GM19035 (cell line): Measurements from ENCODE around the gene CACNA2D3.

Source experiments
- ATAC-seq: cut with Tn5 transposase; IDR thresholded peaks from one replicate; pipeline ENCODE4 v1.9.1; 2021; ENCODE audit not compliant: unreplicated experiment

The CACNA2D3 gene

DNA sequence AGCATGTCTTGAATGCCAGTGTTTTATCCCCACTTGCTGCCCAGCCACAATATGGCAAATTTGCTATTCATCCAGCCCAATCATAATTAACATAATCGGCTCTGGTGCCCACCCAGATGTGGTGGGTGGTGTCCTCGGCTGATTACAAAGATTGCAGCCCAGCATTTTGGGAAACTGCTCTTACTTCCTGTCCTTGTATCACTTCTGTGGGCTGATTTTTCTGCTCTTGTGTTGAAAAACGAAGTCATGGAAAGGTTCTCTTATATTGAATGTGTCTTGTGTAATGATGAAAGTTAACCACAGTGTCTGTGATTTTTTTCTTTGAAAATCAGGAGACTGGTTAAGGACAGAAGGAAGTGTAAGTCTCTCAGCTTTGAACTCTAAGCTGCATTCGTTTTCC lies 141.7 kb downstream of the CACNA2D3 start:
- no peak for ATAC-seq

- ATAC-seq: no peak
These were observed 148.6 kb downstream of the CACNA2D3 start for GRCh38 chr3:54270816-54271526.

GRCh38 chr3:54273791-54274190 lies 151.4 kb downstream of the CACNA2D3 start:
- no peak for ATAC-seq

GRCh38 chr3:54274607-54275006 lies 152.3 kb downstream of the CACNA2D3 start:
- no peak for ATAC-seq

DNA sequence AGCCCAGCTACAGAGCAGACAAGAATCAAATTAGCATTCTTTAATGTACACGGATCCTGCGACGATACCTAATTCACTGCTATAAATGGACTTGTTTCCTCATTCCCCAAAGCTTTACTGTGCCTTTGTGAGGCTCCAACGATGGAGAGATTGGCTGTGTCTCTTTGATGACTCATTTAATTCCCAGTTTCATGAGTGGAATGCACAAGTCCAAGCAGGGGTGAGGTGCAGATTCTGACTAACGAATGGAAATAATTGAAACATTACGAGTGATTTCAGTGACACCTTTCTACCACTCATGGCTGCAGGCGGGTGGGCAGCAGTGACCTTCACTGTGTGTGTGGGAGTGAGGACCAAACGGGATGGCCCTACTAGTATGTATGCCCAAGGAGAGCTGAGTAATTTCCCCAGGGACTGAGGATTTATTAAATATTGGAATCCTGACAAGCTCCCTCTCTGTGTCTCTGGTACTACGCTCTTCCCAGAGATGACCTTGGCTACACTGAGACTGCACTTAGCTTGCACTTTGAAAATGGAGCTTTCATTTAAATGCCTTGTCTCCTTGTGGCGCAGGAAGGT lies 156.7 kb downstream of the CACNA2D3 start:
- ATAC-seq: no peak

- ATAC-seq: no peak
These were observed 161.1 kb downstream of the CACNA2D3 start for GRCh38 chr3:54283470-54283869.

DNA sequence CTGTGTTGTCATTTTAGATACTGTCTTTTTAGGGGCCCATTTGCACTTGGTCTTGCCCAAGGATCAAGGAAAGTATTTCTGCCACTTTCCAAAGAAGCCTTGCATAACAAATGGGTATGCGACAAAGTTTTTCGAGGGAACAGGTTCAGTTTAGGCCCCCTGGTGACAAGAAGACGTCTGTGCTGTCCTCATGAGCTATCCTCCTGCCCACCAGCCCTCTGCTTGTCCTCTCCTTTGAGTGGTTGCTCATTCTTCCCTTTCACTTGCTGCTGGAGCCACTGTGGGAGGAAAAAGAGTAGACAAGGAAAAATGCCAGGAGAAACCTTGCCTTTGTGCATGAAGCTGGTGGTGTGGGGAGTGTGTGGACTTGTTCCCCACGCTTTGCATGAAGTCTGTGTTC lies 171.9 kb downstream of the CACNA2D3 start:
- ATAC-seq: no peak

- no peak for ATAC-seq
These were observed 174.2 kb downstream of the CACNA2D3 start for GRCh38 chr3:54296531-54296930.

DNA sequence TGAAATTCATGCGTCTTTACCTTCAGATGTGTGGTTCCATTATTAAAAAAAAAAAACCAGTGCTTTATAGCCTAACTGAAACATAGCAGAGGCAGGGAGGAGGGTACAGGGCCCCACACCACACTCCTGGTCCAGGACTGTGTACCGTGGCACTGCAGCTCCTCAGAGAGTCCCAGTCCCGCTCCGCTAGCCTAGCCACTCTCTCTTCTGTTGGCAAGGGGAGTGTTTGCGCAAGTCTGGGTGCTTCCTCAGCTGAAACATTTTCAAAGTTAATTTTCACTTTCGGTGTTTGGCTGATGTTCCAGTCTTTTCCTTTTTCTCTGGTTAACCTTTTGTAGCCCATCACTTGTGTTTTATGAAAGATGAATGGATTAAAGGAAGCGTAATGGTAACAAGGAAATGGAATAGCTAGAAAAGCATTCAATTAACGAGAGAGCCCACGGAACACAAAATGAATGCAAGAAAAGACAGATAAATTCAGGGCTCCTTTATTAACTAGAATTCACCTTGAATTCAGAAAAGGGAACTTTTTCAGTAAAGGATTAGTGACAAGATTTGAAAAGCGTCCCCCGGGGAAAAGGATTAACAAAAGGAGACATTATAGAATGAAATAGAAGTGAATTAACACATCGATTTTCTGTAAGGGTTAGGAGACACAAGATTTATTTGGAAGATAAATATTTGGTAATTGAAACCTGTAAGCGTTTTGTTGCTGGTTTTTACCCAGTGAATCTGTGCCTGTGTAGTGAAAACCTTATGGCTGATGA lies 177.0 kb downstream of the CACNA2D3 start:
- no peak for ATAC-seq

GRCh38 chr3:54303517-54304375 lies 181.4 kb downstream of the CACNA2D3 start:
- ATAC-seq: no peak

GRCh38 chr3:54304877-54305276 lies 182.5 kb downstream of the CACNA2D3 start:
- ATAC-seq: no peak

GRCh38 chr3:54305409-54306099 lies 183.2 kb downstream of the CACNA2D3 start:
- ATAC-seq: no peak

- ATAC-seq: no peak
These were observed 185.3 kb downstream of the CACNA2D3 start for GRCh38 chr3:54307566-54308180.

- ATAC-seq: no peak
These were observed 187.2 kb downstream of the CACNA2D3 start for GRCh38 chr3:54309601-54310000.

- ATAC-seq: no peak
These were observed 188.9 kb downstream of the CACNA2D3 start for GRCh38 chr3:54311211-54311747.

DNA sequence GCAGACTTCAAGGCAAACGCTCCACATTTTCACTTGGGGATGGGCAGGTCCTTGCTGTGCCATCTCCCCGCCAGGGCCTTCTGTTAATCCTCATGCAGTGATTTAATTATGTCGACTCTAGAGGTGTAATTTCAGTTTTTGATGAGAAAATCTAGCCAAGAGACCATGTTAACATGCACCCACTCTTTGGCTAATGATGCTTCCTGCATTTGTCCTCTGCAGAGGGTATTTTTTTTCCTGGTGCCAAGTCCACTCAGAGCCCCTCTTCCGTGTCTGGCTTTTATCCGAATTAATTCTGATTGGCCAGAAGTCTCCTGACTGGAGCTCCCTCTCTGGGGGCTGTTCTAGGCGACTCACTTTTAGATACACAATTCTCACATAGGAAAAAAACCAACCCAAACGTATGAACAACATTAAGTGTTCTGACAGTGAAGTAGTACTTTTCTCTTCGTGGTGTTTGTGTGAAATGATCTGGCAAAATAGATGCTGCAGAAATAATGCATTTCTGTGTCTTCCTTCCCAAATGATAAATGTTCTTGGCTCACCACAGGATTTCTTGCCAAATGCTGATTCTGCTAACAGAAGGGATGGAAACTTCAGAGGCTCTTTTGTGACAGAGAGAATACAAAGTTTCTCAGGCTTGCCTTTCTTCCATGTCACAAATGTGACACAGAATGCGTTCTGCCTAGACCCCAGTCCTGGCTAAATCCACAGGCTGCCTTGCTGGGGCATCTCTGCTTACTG lies 190.0 kb downstream of the CACNA2D3 start:
- no peak for ATAC-seq

DNA sequence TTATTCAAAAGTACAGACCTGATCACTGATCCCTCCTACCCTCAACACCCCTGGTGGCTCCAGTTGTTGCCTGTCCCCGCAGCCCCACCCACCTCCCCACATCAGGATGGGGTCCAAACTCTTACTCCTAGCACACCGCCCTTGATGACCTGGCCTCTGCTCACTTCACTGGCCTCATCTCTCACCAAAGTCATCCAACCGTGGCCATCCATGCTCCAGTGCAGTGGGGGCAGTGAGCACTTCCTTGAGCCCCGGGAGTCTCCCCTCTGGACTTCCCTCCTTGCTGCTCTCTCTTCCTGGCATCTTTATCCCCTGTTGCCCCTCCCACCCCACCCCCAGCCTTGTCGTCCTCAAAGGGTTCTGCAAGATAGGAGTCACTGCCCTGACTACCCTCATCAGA lies 191.1 kb downstream of the CACNA2D3 start:
- no peak for ATAC-seq

- ATAC-seq: no peak
These were observed 199.2 kb downstream of the CACNA2D3 start for GRCh38 chr3:54321520-54321919.

GRCh38 chr3:54322354-54322753 lies 200.0 kb downstream of the CACNA2D3 start:
- ATAC-seq: no peak
